PC-3 (cell line): Measurements from ENCODE around the gene SH3TC1.

Experiments used
- CTCF ChIP-seq: fragments of 300-600 bp; sonication (generic); conservative IDR thresholded peaks from 2 replicates; pipeline ENCODE4 v1.5.1; 2017; ENCODE audit warnings: antibody characterized with exemption, low read depth, mild to moderate bottlenecking, low read length
- EZH2phosphoT487 ChIP-seq: fragments of 300-600 bp; sonication (generic); IDR thresholded peaks from 2 replicates; pipeline ENCODE4 v1.6.1; 2018; ENCODE audit warnings: mild to moderate bottlenecking, antibody characterized with exemption, low read length, borderline replicate concordance

DNA sequence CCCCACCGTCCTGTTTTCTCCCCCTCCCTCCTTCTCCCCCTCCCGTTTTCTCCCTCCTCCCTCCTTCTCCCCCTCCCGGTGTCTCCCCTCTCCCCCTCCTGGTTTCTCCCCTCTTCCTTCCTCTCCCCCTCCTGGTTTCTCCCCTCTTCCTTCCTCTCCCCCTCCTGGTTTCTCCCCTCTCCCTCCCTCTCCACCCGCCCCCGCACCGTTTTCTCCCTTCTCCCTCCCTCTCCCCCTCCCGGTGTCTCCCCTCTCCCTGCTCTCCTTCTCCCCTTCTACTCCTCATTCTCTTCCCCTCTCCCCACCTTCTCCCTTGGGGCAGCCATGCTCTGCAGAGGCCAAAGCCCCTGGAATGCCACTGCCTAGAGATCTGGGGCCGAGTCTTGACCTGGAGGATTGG is 12.2 kb downstream of the SH3TC1 start:
- TF ChIP-seq CTCF (no peak), EZH2phosphoT487 (no peak)
